ENCODE results near the gene SRSF4. TPM values are rescaled to one million over a fixed set of nuclear protein-coding genes. Genes with fewer than 3 reads are reported as not detected.

The SRSF4 gene
- polyA plus RNA-seq, 1 of the 3 experiments (the other 2 are of a cell fraction): 62.6 TPM

- no peaks in the 10 kb centered on the region for H3K9me3 ChIP-seq
- H3K27me3 ChIP-seq (ENCODE audit: insufficient read depth): no peaks in the 10 kb centered on the region
- H3K9me2 ChIP-seq: no peaks in the 10 kb centered on the region
- peaks cover 96% of the 10 kb centered on the region for H4K20me1 ChIP-seq (ENCODE audit: insufficient read depth)
- H3K4me2 ChIP-seq: no peak overlapping the region
- H3K4me3 ChIP-seq (ENCODE audit: low read depth in 2 of 2, low read length in 1 of 2): no peak overlapping the region
- peaks cover 4% of the 10 kb centered on the region for H3F3A ChIP-seq (replicated peaks; ENCODE audit: insufficient read depth)
- POLR2A ChIA-PET: no interaction called here
- H3K27ac ChIP-seq (ENCODE audit: low read depth in 2 of 2, low read length in 1 of 2): no peak overlapping the region
- H3K4me1 ChIP-seq (ENCODE audit: control insufficient read depth in 1 of 2, insufficient read depth in 2 of 2, low read depth in 1 of 2, low read length in 1 of 2): peaks cover 3 to 19% of the 10 kb centered on the region in 2 experiments; a peak in 3 of 4 replicates
- no peak overlapping the region for H2AFZ ChIP-seq (ENCODE audit: low read depth)
- 88% methylated on average over 3 of the region's 3 CpGs for WGBS (ENCODE audit: low lambda C conversion rate)
- CTCF ChIA-PET: interaction anchor here (1.6 to 3.7 kb wide), 2 partner anchors 11 to 285 kb away, joined by 6 to 24 read pairs; partner anchors contain the start of gene SRSF4
- no peak for TF ChIP-seq EZH2phosphoT487 (IDR thresholded peaks at IDR 0.05; ENCODE audit: borderline replicate concordance, low read depth)
- H3K36me3 ChIP-seq (replicated peaks in 1 of 2; ENCODE audit: control insufficient read depth in 1 of 2, insufficient read depth in 2 of 2, low read length in 1 of 2): peaks cover 35 to 36% of the 10 kb centered on the region in 2 experiments
- peaks cover 100% of the 10 kb centered on the region for H3K79me2 ChIP-seq (ENCODE audit: insufficient read depth)
- H3K9ac ChIP-seq: no peak overlapping the region
- no peak for DNase-seq
Measured at GRCh38 chr1:29169976-29170375, 11.7 kb downstream of the SRSF4 start.

GRCh38 chr1:29167904-29168303 lies 13.8 kb downstream of the SRSF4 start:
- 97% methylated on average over 9 of the region's 9 CpGs for WGBS (ENCODE audit: low lambda C conversion rate)
- Histone ChIP-seq H3K4me3 (ENCODE audit: low read depth in 2 of 2, low read length in 1 of 2) (no peak overlapping the region), H3K27ac (ENCODE audit: low read depth in 2 of 2, low read length in 1 of 2) (no peak overlapping the region), H3K9me3 (no peaks in the 10 kb centered on the region), H3K9ac (no peak overlapping the region), H3F3A (replicated peaks; ENCODE audit: insufficient read depth) (peaks cover 4% of the 10 kb centered on the region), H3K27me3 (ENCODE audit: insufficient read depth) (no peaks in the 10 kb centered on the region), H4K20me1 (ENCODE audit: insufficient read depth) (peaks cover 97% of the 10 kb centered on the region), H3K79me2 (ENCODE audit: insufficient read depth) (peaks cover 100% of the 10 kb centered on the region), H3K9me2 (no peaks in the 10 kb centered on the region), H3K4me1 (ENCODE audit: control insufficient read depth in 1 of 2, insufficient read depth in 2 of 2, low read depth in 1 of 2, low read length in 1 of 2) (peaks cover 3 to 20% of the 10 kb centered on the region in 2 experiments; a peak in 3 of 4 replicates), H2AFZ (ENCODE audit: low read depth) (no peak overlapping the region), H3K4me2 (no peak overlapping the region), H3K36me3 (replicated peaks in 1 of 2; ENCODE audit: control insufficient read depth in 1 of 2, insufficient read depth in 2 of 2, low read length in 1 of 2) (peaks cover 53 to 54% of the 10 kb centered on the region in 2 experiments)
- no peak for DNase-seq
- TF ChIP-seq RAD21 (IDR thresholded peaks at IDR 0.05; ENCODE audit: low read length) (no peak), FOXJ3 (CRISPR knock-in tag; IDR thresholded peaks at IDR 0.05) (no peak), ZBTB33 (IDR thresholded peaks at IDR 0.05; ENCODE audit: borderline replicate concordance, low read depth) (no peak), JUND (IDR thresholded peaks at IDR 0.05) (no peak), IRF3 (IDR thresholded peaks at IDR 0.05; ENCODE audit: low read depth, low read length) (no peak), EZH2phosphoT487 (IDR thresholded peaks at IDR 0.05; ENCODE audit: borderline replicate concordance, low read depth) (no peak), CHD2 (IDR thresholded peaks at IDR 0.05; ENCODE audit: low read length, partially characterized antibody) (no peak), NRF1 (IDR thresholded peaks at IDR 0.05; ENCODE audit: low read depth, low read length) (no peak), POLR2AphosphoS5 (IDR thresholded peaks at IDR 0.05; ENCODE audit: low read depth, low read length) (no peak), TEAD4 (IDR thresholded peaks at IDR 0.05; ENCODE audit: borderline replicate concordance, insufficient read depth) (no peak), ELF1 (IDR thresholded peaks at IDR 0.05) (no peak), FOXM1 (IDR thresholded peaks at IDR 0.05; ENCODE audit: low read depth) (no peak), SMC3 (IDR thresholded peaks at IDR 0.05; ENCODE audit: low read depth, low read length) (no peak), RXRA (IDR thresholded peaks at IDR 0.05; ENCODE audit: borderline replicate concordance, low read depth) (no peak), NFIC (IDR thresholded peaks at IDR 0.05; ENCODE audit: borderline replicate concordance) (no peak), FOSL2 (IDR thresholded peaks at IDR 0.05; ENCODE audit: borderline replicate concordance, low read depth) (no peak), YY1 (IDR thresholded peaks at IDR 0.05; ENCODE audit: low read depth) (no peak)
- CTCF ChIA-PET: interaction anchor here (1.4 to 2.7 kb wide), 2 partner anchors 10 to 35 kb away, joined by 4 to 10 read pairs; no protein-coding TSS in a partner anchor
- POLR2A ChIA-PET: interaction anchor here (2.7 kb wide), 1 partner anchor 14 kb away, joined by 14 read pairs; the partner anchor contains the start of gene SRSF4

Data from SK-N-SH (cell line).